NT2/D1 (cell line): Measurements from ENCODE around the gene SCNN1B.

ENCODE experiments used
- SUZ12 ChIP-seq: IDR thresholded peaks from 2 replicates; pipeline ENCODE4 v1.6.1; 2011; ENCODE audit not compliant: insufficient read length, insufficient read depth; ENCODE audit errors: extremely low read depth
- YY1 ChIP-seq: IDR thresholded peaks from 2 replicates; pipeline ENCODE4 v1.6.1; 2011; ENCODE audit not compliant: insufficient read length, insufficient read depth
- ZNF274 ChIP-seq: IDR thresholded peaks from 2 replicates; pipeline ENCODE4 v1.6.1; 2011; ENCODE audit warnings: mild to moderate bottlenecking, low read depth, low read length

DNA sequence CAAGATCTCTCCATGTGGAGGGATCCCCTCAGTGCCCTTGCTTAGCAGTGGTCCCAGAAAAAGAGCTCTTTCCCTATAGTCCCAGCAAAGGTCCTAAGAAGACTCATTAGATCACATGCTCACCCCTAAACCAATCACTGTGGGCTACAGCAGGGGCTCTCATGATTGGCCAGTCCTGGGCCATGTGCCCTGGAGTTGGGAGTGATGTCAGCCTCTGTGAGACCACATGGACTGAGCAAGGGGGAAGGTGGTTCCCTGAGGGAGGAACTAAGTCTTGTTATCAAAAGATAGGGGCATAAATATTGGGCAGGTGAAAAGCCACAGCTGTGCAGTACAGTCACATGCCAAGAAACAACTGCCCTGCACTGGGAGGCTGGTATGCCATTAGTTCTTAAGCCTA is 51.3 kb downstream of the SCNN1B start:
- TF ChIP-seq YY1 (no peak), ZNF274 (no peak), SUZ12 (no peak)
